Hepatocyte (in vitro differentiated cells): Measurements from ENCODE around the gene ARHGEF37.

Experiments
- EZH2 ChIP-seq: fragments of 200-600 bp; sonication (generic); IDR thresholded peaks from 2 replicates; pipeline ENCODE4 v1.6.1; 2016; ENCODE audit warnings: antibody characterized with exemption, mild to moderate bottlenecking, borderline replicate concordance
- EZH2phosphoT487 ChIP-seq: fragments of 200-600 bp; sonication (generic); IDR thresholded peaks from one replicate; pipeline ENCODE4 v1.6.1; 2018; ENCODE audit warnings: antibody characterized with exemption, mild to moderate bottlenecking, low read depth, moderate library complexity; ENCODE audit not compliant: unreplicated experiment, severe bottlenecking
- TF ChIP-seq, protein P1 (sequence below): fragments of 200-600 bp; sonication (generic); IDR thresholded peaks from 2 replicates; pipeline ENCODE4 v1.5.1; 2016; ENCODE audit warnings: antibody characterized with exemption, mild to moderate bottlenecking; ENCODE audit not compliant: poor library complexity

DNA sequence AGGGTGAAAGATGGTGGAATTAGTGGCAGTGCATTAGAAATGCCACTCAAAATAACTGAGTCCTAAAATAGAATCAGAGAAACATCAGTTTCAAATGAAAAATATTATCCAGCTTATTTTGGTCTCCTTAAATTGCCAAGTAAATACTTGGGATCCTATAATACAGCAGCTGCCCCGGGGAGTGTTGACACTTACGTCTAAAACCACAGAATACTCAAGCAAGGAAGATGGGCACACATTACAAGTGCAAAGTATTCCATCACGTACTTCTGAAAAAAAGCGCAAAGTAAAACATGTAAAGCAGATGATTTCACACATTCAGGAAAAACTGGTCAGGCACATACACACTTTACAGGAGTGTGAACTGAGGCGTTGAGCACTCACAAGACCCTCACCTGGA lies 2.4 kb upstream of the ARHGEF37 start:
- TF ChIP-seq, protein P1, sequence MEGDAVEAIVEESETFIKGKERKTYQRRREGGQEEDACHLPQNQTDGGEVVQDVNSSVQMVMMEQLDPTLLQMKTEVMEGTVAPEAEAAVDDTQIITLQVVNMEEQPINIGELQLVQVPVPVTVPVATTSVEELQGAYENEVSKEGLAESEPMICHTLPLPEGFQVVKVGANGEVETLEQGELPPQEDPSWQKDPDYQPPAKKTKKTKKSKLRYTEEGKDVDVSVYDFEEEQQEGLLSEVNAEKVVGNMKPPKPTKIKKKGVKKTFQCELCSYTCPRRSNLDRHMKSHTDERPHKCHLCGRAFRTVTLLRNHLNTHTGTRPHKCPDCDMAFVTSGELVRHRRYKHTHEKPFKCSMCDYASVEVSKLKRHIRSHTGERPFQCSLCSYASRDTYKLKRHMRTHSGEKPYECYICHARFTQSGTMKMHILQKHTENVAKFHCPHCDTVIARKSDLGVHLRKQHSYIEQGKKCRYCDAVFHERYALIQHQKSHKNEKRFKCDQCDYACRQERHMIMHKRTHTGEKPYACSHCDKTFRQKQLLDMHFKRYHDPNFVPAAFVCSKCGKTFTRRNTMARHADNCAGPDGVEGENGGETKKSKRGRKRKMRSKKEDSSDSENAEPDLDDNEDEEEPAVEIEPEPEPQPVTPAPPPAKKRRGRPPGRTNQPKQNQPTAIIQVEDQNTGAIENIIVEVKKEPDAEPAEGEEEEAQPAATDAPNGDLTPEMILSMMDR = no peak
- TF ChIP-seq EZH2 (no peak), EZH2phosphoT487 (no peak)
